ENCODE measurements around the gene GPRC5B.

GPRC5B gene

DNA sequence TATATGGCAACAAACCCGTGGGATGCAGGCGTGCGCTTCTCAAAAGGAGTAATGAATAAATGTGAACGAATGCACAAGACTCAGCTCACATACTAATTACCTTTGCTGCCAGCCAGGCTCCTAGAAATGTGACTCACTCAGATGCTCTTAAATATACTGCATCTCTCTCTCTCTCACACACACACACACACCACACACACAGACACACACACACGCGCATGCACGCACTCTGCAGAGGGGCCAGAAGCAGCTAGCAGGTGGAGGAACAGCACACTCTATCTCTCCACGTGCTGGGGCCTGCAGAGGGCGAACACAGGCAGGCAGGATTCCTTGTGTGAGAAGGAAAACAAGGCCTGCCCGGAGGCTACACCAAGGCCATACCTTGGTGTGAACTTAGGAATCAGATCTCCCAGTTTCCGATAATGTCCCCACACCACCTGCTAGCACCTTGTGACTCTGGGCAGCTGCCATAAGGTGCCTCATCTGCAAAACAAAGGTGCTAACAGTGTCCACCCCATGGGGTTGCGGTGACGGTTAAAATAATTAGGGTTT, 5.3 kb downstream of the GPRC5B start:
- no peak overlapping the region for H3K4me3 ChIP-seq (ENCODE audit: low read depth, low read length)
- TF ChIP-seq, protein P1, sequence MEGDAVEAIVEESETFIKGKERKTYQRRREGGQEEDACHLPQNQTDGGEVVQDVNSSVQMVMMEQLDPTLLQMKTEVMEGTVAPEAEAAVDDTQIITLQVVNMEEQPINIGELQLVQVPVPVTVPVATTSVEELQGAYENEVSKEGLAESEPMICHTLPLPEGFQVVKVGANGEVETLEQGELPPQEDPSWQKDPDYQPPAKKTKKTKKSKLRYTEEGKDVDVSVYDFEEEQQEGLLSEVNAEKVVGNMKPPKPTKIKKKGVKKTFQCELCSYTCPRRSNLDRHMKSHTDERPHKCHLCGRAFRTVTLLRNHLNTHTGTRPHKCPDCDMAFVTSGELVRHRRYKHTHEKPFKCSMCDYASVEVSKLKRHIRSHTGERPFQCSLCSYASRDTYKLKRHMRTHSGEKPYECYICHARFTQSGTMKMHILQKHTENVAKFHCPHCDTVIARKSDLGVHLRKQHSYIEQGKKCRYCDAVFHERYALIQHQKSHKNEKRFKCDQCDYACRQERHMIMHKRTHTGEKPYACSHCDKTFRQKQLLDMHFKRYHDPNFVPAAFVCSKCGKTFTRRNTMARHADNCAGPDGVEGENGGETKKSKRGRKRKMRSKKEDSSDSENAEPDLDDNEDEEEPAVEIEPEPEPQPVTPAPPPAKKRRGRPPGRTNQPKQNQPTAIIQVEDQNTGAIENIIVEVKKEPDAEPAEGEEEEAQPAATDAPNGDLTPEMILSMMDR (IDR thresholded peaks at IDR 0.05; ENCODE audit: insufficient read depth, low read length, missing control alignments): no peak
- no peak for DNase-seq (ENCODE audit: low read depth, low spot score)
- POLR2A ChIA-PET: no interaction called here
- CTCF ChIA-PET: interaction anchor here (2.7 kb wide), 1 partner anchor 278 kb away, joined by 15 read pairs; no protein-coding TSS in a partner anchor

- CTCF ChIA-PET: interaction anchor here (1.1 to 2.7 kb wide), 2 partner anchors 10 to 277 kb away, joined by 3 to 15 read pairs; no protein-coding TSS in a partner anchor
- TF ChIP-seq, protein P1 (IDR thresholded peaks at IDR 0.05; ENCODE audit: insufficient read depth, low read length, missing control alignments): no peak
- POLR2A ChIA-PET: no interaction called here
- no peak overlapping the region for H3K4me3 ChIP-seq (ENCODE audit: low read depth, low read length)
- DNase-seq (ENCODE audit: low read depth, low spot score): no peak
These were observed 5.9 kb downstream of the GPRC5B start for GRCh38 chr16:19878757-19879156.

DNA sequence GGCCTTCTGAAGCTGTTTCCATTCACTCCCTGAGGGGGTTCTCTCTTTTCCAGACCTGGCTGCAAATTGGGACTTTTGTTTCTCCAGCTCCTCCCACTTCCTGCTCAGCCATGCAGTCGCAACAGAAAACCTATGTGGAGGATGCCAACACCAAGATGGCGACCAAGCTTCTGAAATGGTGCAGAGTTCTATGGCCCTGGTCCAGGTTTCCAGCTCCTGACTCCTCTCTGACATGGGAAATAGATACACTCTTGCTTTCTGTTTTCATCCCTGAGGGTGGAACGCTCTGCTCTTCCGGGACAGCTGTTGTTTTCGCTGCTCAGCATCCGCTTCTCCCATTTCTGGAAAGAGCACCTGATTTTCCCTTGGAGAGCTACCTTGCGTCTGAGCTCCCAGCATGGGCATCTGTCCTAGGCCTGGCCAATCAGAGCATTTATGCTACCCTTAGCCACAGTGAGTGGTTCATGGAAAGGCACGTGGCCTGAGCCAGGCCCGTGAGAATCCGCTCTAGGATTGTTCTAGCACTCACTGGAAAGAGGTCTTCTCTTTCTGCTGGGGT, 8.1 kb downstream of the GPRC5B start:
- no peak for DNase-seq (ENCODE audit: low read depth, low spot score)
- CTCF ChIA-PET: interaction anchor here (1.1 to 1.9 kb wide), 3 partner anchors 8 to 275 kb away, joined by 3 to 7 read pairs (median 4); partner anchors contain the start of gene GPRC5B
- TF ChIP-seq, protein P1 (IDR thresholded peaks at IDR 0.05; ENCODE audit: insufficient read depth, low read length, missing control alignments): no peak
- POLR2A ChIA-PET: no interaction called here
- H3K4me3 ChIP-seq (ENCODE audit: low read depth, low read length): no peak overlapping the region

- ChIA-PET POLR2A (no interaction called here), CTCF (interaction anchor here (1.1 to 1.9 kb wide), 3 partner anchors 9 to 274 kb away, joined by 3 to 7 read pairs (median 4); partner anchors contain the start of gene GPRC5B)
- DNase-seq (ENCODE audit: low read depth, low spot score): no peak
These were observed 8.7 kb downstream of the GPRC5B start for GRCh38 chr16:19875900-19876299.

DNA sequence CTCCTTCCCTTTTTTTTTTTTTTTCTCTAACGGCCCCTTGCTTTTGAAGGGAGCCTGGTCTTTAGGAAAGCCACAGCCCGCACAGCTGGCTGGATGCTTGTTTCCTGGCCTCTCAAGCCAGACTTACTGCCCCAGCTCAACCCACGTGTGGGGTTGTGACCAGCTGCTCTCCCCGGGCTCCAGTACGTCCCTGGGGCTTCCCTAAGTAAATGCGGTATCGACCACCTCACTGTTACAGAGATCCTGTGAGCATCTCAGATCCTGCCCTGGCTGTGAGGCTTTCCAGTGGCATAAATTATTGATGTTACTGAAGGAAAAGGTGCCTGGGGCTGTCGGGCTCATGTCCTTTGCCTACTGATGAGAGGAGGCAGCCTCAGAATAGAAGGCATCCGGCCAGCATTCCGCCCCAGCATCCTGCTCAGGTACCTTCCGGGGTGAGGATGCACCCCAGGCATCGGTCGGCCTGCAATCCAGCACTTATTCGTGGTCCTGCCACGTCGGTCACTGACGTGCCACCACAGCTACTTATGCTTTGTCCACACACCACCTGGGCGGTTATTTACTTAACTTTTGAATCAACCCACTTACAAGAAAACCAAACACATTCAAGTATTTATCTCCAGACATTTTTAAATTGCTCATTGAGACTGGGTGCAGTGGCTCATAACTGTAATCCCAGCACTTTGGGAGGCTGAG, 9.6 kb downstream of the GPRC5B start:
- TF ChIP-seq, protein P1 (IDR thresholded peaks at IDR 0.05; ENCODE audit: insufficient read depth, low read length, missing control alignments): no peak
- POLR2A ChIA-PET: no interaction called here
- DNase-seq (ENCODE audit: low read depth, low spot score): no peak

More at GRCh38 chr16:19875900-19876299, 8.7 kb downstream of the GPRC5B start:
- no peak overlapping the region for H3K4me3 ChIP-seq (ENCODE audit: low read depth, low read length)
- TF ChIP-seq, protein P1 (IDR thresholded peaks at IDR 0.05; ENCODE audit: insufficient read depth, low read length, missing control alignments): no peak

GRCh38 chr16:19874026-19874425, 10.6 kb downstream of the GPRC5B start:
- TF ChIP-seq, protein P1 (IDR thresholded peaks at IDR 0.05; ENCODE audit: insufficient read depth, low read length, missing control alignments): no peak
- POLR2A ChIA-PET: no interaction called here
- CTCF ChIA-PET: interaction anchor here (0.8 to 1.4 kb wide), 3 partner anchors 8 to 275 kb away, joined by 3 read pairs; no protein-coding TSS in a partner anchor
- DNase-seq (ENCODE audit: low read depth, low spot score): no peak
- no peak overlapping the region for H3K4me3 ChIP-seq (ENCODE audit: low read depth, low read length)

More for the DNA sequence above, 9.6 kb downstream of the GPRC5B start:
- CTCF ChIA-PET: interaction anchor here (0.8 kb wide), 1 partner anchor 276 kb away, joined by 3 read pairs; no protein-coding TSS in a partner anchor
- H3K4me3 ChIP-seq (ENCODE audit: low read depth, low read length): no peak overlapping the region

Measured in AG04449 (cell line).